ENCODE data around the gene HLA-DQB2.
"Not testable (repeated sequence)": the region's sequence is repeated elsewhere in the genome, so short reads cannot be mapped to it uniquely, and the experiment has no call there.

The HLA-DQB2 gene

DNA sequence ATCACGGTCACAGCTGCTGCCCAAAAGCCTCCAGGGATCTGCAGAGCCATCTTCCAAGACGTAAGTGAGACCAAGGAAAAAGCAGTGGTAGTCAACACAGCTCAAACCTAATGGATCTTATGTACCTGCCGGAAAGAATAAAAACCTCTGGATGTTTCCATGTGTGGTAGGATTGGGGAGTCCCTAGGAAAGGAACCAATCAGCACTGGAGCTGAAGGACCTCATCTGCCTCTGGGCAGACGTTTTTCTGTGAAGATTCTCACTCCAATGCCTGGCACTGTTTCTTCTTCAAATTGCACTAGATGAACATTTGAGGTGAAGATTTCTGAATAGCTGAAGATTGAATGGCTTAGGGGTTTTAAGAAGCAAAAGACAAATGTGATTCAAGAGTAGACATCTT is at the start of gene HLA-DQB2:
TSS of gene HLA-DQB2 (minus strand) at position 112 of the 400 bp plus-strand sequence. CDS start at position 50, 62 bp downstream.
- TF ChIP-seq, protein P1, sequence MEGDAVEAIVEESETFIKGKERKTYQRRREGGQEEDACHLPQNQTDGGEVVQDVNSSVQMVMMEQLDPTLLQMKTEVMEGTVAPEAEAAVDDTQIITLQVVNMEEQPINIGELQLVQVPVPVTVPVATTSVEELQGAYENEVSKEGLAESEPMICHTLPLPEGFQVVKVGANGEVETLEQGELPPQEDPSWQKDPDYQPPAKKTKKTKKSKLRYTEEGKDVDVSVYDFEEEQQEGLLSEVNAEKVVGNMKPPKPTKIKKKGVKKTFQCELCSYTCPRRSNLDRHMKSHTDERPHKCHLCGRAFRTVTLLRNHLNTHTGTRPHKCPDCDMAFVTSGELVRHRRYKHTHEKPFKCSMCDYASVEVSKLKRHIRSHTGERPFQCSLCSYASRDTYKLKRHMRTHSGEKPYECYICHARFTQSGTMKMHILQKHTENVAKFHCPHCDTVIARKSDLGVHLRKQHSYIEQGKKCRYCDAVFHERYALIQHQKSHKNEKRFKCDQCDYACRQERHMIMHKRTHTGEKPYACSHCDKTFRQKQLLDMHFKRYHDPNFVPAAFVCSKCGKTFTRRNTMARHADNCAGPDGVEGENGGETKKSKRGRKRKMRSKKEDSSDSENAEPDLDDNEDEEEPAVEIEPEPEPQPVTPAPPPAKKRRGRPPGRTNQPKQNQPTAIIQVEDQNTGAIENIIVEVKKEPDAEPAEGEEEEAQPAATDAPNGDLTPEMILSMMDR (IDR thresholded peaks at IDR 0.05; ENCODE audit: control insufficient read depth, extremely low read depth, insufficient read depth): no peak
- no peak for DNase-seq (ENCODE audit: low read depth)
- H3K4me3 ChIP-seq (ENCODE audit: low read depth, low read length): no peak within 1 kb of the TSS

DNA sequence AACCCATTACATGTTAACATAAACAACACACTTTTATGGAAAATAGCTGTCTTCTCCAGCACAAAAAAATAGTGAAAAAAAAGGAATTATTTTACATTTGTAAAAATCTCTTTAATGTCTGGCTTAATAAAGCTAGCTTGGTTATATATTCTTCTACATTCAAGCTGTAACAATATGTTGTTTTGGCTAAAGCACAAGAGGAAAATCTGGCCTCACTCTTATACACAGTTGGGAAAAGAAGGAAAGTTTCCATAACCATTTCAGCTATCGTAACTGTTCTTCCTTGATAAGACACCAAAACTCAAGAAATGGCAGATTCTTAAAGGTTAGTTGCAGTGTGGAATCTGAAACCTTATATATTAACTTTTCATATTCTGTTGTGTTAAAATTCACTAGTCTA is 45.8 kb upstream of the HLA-DQB2 start:
- no peak for DNase-seq (ENCODE audit: low read depth)
- no peak overlapping the region for H3K4me3 ChIP-seq (ENCODE audit: low read depth, low read length)
- TF ChIP-seq, protein P1 (IDR thresholded peaks at IDR 0.05; ENCODE audit: control insufficient read depth, extremely low read depth, insufficient read depth): no peak

DNA sequence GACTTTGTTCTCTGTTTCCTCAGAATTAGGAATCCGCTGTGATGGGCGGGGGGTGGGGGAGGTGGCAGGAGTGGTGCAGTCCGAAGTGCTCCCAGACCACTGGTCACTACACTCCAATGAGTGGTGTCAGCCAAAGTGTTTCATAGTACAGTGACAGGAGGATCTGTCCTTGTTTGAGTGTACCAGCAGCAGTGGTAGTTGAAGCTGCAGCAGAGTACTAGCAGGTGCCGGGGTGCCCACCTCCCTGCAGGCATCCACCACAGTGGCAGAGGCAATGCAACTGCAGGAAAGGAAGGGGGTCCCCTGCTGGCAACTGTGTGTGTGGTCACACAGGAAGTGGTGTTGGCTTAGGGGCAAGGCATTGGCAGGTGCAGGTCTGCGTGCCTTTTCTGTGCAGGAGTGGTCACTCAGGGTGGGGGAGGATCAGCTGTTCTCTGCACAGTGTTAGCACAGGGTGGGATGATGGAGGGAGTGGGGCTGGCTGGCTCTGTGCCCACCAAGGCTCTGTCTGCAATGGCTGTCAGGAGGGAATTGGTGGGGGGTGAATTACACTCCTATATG is 43.8 kb upstream of the HLA-DQB2 start:
- DNase-seq (ENCODE audit: low read depth): no peak
- H3K4me3 ChIP-seq (ENCODE audit: low read depth, low read length): no peak overlapping the region
- TF ChIP-seq, protein P1 (IDR thresholded peaks at IDR 0.05; ENCODE audit: control insufficient read depth, extremely low read depth, insufficient read depth): no peak

DNA sequence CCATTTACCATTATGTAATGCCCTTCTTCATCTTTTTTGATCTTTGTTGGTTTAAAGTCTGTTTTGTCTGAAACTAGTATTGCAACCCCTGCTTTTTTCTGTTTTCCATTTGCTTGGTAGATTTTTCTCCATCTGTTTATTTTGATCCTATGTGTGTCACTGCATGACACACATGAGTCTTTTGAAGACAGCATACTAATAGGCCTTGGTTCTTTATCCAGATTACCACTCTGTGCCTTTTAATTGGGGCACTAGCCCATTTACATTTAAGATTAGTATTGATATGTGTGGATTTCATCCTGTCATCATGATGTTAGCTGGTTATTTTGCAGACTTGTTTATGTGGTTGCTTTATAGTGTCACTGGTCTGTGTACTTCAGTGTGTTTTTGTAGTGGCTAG is 42.1 kb upstream of the HLA-DQB2 start:
- DNase-seq (ENCODE audit: low read depth); H3K4me3 ChIP-seq (ENCODE audit: low read depth, low read length): not testable (repeated sequence)

DNA sequence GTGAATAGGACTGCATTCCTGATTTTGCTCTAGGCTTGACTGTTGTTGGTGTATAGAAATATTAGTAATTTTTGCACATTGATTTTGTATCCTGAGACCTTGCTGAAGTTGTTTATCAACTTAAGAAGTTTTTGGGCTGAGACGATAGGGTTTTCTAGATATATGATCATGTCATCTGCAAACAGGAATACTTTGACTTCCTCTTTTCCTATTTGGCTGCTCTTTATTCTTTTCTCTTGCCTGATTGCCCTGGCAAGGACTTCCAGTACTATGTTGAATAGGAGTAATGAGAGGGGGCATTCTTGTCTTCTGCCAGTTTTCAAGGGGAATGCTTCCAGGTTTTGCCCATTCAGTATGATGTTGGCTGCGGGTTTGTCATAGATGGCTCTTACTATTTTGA is 40.1 kb upstream of the HLA-DQB2 start:
- TF ChIP-seq, protein P1 (IDR thresholded peaks at IDR 0.05; ENCODE audit: control insufficient read depth, extremely low read depth, insufficient read depth): no peak
- no peak for DNase-seq (ENCODE audit: low read depth)
- H3K4me3 ChIP-seq (ENCODE audit: low read depth, low read length): no peak overlapping the region

DNA sequence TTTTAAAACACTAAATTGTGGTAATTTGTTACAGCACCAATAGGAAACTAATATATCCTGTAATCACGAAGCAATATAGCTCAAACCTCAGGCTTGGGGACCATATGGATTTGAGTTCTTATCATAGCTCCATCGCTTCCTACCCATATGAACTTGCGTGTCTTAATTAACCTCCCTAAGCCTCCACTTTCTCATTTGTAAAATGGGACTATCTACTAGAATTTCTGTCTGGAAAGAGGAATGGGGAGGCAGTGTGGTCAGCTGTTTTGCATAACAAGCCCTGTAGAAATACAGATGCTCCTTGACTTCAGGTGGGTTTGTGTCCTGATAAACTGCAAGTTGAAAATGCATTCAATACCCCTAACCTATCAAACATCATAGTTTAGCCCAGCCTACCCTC is 36.4 kb upstream of the HLA-DQB2 start:
- TF ChIP-seq, protein P1 (IDR thresholded peaks at IDR 0.05; ENCODE audit: control insufficient read depth, extremely low read depth, insufficient read depth): no peak
- H3K4me3 ChIP-seq (ENCODE audit: low read depth, low read length): no peak overlapping the region
- no peak for DNase-seq (ENCODE audit: low read depth)

DNA sequence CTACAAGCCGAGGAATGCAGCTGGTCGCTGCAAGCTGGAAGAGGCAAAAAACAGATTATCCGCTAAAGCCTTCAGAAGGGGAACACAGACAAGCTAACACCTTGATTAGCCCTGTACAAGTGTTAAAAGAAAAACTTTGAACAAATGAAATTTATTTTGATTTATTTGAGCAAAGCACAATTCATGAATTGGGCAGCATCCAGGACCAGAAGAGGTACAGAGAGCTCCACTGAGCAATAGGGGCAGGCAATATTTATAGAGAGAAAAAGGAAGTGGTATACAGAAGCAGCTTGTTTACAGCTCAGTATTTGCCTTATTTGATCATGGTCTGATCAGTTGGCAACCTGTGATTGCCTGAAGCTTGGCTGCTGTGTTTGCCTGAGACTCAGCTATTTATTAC is 35.8 kb upstream of the HLA-DQB2 start:
- TF ChIP-seq, protein P1 (IDR thresholded peaks at IDR 0.05; ENCODE audit: control insufficient read depth, extremely low read depth, insufficient read depth): no peak
- H3K4me3 ChIP-seq (ENCODE audit: low read depth, low read length): no peak overlapping the region
- DNase-seq (ENCODE audit: low read depth): no peak

All from LNCaP clone FGC (cell line).